ENCODE data around the gene CDC42BPG.

DNA sequence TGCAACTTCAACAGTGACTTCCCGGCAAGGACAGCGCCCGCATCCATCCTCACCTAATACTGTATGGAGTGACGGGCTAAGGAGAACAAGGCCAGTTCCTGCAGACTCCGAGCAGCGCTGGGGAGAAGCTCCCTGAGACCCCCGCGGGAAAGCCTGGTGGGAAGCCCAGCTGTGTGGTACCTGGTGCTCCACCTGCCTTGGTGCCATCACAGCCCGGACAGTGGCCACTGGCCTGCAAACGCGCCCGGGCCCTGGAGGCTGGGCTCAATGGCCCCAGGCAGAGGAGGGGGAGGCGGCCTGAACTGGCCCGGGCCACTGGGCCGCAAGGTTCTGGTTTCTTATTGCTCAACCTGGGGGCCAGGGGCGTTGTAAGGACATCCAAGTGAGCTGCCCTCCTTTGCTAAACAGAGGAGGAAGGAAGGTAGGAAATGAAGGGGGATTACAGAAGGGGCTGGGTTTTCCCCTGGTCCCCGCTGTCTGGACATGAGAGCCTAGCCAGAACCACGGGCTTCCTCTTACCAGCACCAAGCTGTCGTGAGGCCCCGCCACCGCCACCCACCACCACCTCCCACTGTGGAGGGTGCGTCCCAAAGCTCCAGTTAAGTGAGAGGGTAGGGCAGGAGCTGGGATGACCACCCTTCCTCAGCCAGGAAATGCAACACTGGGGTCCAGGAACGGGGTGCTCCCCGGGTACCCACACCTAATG, 8.5 kb upstream of the CDC42BPG start:
- TF ChIP-seq POLR2A (IDR thresholded peaks at IDR 0.05), result no peak
- TF ChIP-seq, protein P1, sequence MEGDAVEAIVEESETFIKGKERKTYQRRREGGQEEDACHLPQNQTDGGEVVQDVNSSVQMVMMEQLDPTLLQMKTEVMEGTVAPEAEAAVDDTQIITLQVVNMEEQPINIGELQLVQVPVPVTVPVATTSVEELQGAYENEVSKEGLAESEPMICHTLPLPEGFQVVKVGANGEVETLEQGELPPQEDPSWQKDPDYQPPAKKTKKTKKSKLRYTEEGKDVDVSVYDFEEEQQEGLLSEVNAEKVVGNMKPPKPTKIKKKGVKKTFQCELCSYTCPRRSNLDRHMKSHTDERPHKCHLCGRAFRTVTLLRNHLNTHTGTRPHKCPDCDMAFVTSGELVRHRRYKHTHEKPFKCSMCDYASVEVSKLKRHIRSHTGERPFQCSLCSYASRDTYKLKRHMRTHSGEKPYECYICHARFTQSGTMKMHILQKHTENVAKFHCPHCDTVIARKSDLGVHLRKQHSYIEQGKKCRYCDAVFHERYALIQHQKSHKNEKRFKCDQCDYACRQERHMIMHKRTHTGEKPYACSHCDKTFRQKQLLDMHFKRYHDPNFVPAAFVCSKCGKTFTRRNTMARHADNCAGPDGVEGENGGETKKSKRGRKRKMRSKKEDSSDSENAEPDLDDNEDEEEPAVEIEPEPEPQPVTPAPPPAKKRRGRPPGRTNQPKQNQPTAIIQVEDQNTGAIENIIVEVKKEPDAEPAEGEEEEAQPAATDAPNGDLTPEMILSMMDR (IDR thresholded peaks at IDR 0.05), result no peak
